HG02943 (cell line): Measurements from ENCODE around the gene ROR1.

Experiments used
- ATAC-seq: cut with Tn5 transposase; IDR thresholded peaks from one replicate; pipeline ENCODE4 v1.9.1; 2021; ENCODE audit warnings: mild to moderate bottlenecking, low read depth, moderate library complexity; ENCODE audit not compliant: unreplicated experiment

The ROR1 gene

DNA sequence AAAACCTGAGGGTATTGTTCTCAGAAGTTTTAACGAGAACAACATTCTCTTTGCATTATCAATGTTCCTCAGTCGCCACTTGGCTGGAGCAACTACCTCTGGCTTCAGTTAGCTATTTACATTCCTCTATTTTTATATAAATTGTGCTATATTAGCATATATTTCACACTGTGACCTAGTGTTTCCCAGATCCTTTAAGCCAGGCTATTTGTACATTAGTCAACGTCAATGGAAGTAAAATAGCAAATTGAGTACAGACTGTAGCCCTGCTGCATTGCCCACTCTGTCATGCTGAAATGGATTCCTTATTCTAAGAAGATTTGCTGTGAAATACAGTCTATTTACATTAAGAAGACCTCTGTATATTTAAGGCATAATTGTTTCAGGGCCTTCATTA is 213.8 kb downstream of the ROR1 start:
- ATAC-seq = no peak

DNA sequence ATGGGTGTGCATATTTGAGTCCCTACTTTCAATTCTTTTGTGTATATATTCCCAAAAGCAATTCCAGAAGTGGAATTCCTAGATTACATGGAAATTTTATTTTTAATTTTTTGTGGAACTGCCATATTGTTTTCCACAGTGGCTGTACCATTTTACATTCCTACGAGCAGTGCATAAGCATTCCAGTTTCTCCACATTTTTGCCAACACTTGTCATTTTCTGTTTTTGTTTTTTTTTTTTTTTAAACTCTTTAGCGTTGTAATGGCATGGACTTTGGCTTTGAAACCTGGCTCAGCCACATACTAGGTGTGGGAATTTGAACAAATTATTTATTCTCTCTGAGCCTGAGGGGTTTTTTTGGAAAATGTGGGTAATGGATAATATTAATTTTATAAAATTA is 215.1 kb downstream of the ROR1 start:
- ATAC-seq = no peak

GRCh38 chr1:63991685-63992084 is 217.9 kb downstream of the ROR1 start:
- ATAC-seq = no peak

DNA sequence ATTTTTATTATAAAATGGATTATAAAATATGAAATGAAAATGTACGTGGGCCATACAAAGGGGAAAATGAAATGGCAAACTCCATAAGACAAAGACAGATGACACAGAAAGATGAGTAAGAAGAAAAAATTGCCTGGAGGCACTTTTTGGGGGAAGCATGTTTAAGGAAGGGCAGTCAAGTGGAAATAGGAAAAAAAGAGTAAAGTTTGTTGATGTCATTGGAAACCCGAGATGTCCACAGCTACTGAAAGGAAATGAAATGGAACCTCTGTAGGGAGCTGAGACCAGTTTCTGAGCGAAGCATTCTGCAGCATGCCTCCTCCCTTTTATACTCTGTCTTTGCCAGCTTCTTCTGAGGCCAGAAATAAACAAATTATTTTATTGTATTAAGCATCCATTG is 226.2 kb downstream of the ROR1 start:
- no peak for ATAC-seq

GRCh38 chr1:64001038-64001437 is 227.2 kb downstream of the ROR1 start:
- no peak for ATAC-seq

GRCh38 chr1:64004451-64005025 is 230.7 kb downstream of the ROR1 start:
- ATAC-seq = no peak

DNA sequence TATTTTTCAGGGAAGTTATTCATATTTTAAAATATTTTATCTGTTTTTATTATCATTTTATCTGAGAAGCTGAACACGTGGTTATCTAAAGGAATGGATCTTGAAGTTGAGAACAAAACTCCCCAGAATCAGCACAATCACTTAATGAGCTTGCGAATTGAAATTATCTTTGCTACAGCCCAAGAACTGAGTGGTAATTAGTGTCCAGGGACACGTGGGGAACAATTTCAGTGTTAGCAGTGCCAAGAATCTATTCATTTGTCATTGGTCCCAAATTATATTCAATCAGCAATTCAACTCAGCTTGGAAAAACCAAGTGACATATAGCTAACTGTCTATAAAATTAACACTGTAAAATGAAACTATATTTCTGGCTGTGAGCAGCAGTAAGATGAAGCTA is 232.0 kb downstream of the ROR1 start:
- ATAC-seq = no peak

- no peak for ATAC-seq
These were observed 232.6 kb downstream of the ROR1 start for GRCh38 chr1:64006276-64007051.

DNA sequence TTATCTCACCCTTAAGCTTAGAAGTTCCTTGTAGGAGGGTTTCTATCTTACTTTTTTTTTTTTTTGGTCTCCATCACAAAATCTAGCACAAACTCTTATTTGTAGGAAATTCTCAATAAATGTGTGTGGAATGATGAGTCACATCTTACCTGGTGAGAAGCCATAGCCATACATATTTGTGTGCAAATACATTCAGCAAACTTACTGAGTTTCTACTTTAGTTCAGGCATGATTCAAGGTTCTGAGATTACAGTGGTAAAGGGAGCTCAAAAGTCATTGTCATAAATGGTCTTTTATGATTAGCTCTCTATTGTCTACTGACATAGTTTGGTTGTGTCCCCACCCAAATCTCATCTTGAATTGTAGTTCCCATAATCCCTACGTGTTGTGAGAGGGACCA is 236.5 kb downstream of the ROR1 start:
- no peak for ATAC-seq

- no peak for ATAC-seq
These were observed 239.6 kb downstream of the ROR1 start for GRCh38 chr1:64013395-64013794.

GRCh38 chr1:64019818-64020217 is 246.0 kb downstream of the ROR1 start:
- ATAC-seq = no peak

DNA sequence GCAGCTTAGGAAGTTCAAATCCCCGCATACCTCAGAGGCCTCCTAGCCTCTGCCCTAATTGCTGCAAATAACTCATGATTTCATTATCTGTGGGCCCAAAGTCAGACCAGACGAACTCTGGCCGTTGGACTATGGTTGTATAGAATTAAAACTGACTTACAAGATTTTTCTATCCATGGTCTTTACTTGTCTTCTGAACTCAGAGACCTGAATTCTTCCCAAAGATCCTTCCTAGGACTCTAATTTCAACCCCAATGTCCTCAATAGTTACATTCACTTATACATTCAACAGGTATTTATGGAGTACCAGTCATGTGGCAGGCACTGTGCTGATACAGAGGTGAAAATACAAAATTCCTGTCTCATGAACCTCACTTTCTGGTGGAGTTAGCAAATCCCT is 247.2 kb downstream of the ROR1 start:
- ATAC-seq = no peak

- ATAC-seq = no peak
These were observed 251.2 kb downstream of the ROR1 start for GRCh38 chr1:64025051-64025450.

DNA sequence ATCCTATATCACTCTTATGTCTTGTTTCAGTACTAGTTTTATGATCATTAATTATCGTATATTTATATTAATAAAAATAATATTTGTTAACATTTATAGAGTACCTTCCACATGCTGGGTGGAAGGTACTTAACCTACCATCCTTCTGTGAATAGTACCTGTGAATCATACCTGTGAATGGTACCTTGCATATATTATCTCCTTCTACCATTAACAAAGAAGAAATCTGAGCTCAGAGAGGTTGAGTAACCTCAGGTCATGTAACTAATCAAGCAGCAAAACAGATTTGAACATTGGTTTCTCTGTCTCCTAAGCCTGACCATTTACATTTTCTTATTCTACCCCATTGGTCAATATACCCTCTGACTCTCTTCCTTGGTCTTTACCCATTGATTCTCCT is 255.2 kb downstream of the ROR1 start:
- no peak for ATAC-seq

DNA sequence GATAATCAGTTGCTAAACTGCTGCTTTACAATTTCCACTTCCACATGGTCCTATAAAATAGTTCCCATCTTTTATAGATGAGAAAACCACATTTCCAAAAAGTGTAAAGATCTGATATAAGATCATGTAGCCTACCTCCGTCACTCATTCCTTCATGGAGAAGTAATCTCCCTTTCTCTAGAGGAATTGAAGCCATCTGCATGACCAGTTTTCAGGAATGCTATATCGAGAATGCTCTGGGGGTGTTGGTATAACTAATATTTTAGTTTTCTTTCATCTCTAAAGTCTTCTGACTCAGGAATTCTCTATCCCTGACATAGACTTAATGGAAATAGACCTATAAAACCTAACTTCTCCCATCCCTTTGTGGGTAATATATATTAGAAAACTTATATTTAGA is 256.6 kb downstream of the ROR1 start:
- ATAC-seq = no peak

- ATAC-seq = no peak
These were observed 257.4 kb downstream of the ROR1 start for GRCh38 chr1:64031236-64031635.

DNA sequence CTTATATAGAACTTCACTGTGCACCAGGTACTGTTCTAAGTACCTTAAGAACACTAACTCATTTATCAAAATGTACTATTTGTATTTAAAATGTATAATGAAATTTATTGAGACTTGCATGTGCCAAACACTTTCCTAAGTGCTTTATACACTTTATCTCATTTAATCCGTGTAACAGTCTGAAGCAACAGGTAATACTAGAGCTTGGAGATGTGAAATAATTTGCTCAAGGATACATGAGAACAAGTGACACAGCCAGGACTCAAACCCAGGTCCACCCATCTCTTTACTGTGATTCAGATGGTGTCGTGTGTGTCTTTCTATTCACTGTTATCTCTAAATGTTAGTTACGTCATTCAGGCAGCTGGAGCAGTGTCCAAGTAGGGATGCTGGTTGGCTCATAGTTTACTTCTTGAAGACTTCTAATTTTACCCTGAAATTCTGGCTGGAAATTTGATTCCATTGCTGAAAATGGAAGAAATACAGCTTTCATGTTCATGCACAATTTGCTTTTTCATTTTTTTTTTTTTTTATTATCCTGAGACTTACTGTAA is 259.9 kb downstream of the ROR1 start:
- no peak for ATAC-seq

GRCh38 chr1:64036549-64036948 is 262.7 kb downstream of the ROR1 start:
- no peak for ATAC-seq

DNA sequence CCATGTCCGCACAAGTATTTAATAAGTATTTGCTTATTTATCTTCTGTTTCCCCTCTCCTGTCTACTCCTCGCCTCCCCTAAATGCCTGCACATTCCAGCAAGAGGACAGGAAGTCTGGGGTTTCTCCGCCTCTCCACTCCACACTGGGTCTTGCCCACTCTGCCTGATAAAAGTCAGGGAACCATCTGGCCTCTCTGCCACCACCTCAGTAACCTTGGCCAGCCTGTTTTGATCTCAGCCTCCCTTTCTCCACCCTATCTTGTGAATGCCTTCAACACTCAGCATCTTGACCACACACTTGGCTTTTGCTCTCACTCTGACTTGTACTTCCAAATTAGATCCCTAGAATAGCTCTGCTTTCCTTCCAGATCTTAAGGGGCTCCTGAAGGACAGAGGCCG is 264.3 kb downstream of the ROR1 start:
- no peak for ATAC-seq

DNA sequence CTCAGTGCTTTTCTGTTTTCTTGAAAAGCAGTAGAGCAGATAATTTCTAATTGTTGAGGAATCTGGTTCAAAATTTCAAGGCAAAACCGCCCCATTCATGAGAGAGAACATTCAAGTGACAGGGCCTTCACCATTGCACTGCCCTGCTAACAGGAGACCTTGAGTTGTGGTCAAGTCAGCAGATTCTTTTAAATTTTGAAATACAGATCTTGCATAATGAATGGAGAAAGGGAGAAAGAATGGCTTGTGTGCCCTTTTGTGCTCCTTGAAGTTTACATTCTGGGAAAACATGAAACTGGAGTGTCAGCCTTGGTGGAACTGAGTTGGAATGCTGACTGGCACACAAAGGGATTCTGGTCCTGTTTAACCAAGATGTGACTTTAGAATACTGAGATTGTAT is 265.1 kb downstream of the ROR1 start:
- ATAC-seq = no peak

- ATAC-seq = no peak
These were observed 265.6 kb downstream of the ROR1 start for GRCh38 chr1:64039390-64039926.
